Endothelial cell (in vitro differentiated cells): ENCODE results near the gene PNPLA5. TPM values are rescaled to one million over a fixed set of nuclear protein-coding genes. Genes with fewer than 3 reads are reported as not detected.

Source experiments
- DNase-seq: peaks from one replicate; pipeline ENCODE4 v3.0.0; 2021; ENCODE audit warnings: low spot score
- H3K27ac Mint-ChIP-seq: one replicate; pipeline ENCODE4 v1.8.0; 2021; ENCODE audit warnings: mixed read lengths, inconsistent platforms; ENCODE audit not compliant: unreplicated experiment
- H3K27me3 Mint-ChIP-seq: one replicate; pipeline ENCODE4 v1.8.0; 2021; ENCODE audit warnings: mild to moderate bottlenecking, moderate library complexity, mixed read lengths, inconsistent platforms; ENCODE audit not compliant: unreplicated experiment
- H3K36me3 Mint-ChIP-seq: one replicate; pipeline ENCODE4 v1.8.0; 2021; ENCODE audit warnings: mild to moderate bottlenecking, low read depth, mixed read lengths, inconsistent platforms; ENCODE audit not compliant: unreplicated experiment
- H3K4me1 Mint-ChIP-seq: one replicate; pipeline ENCODE4 v1.8.0; 2021; ENCODE audit warnings: mild to moderate bottlenecking, mixed read lengths, inconsistent platforms; ENCODE audit not compliant: unreplicated experiment
- H3K4me3 Mint-ChIP-seq: one replicate; pipeline ENCODE4 v1.8.0; 2021; ENCODE audit warnings: mild to moderate bottlenecking, mixed read lengths, inconsistent platforms; ENCODE audit not compliant: unreplicated experiment
- H3K9me3 Mint-ChIP-seq: one replicate; pipeline ENCODE4 v1.8.0; 2021; ENCODE audit warnings: mixed read lengths, inconsistent platforms; ENCODE audit not compliant: unreplicated experiment
- long read RNA-seq: library from polyadenylated mRNA; unstranded; transcript quantifications from one replicate; pipeline ENCODE4 v2.0.0, GENCODE V29; 2020; ENCODE audit not compliant: unreplicated experiment
- total RNA-seq: library from RNA; stranded (reverse); fragmentation: NEBNext Ultra II Directional; extraction: Animal tissue kit (Norgen Biotek cat#: 25700); gene quantifications from one replicate; pipeline ENCODE4 v1.2.1, GENCODE V29; 2021; ENCODE audit not compliant: unreplicated experiment
- TF ChIP-seq, protein P1 (sequence below): fragments of 200-600 bp; sonication (generic); IDR thresholded peaks from one replicate; pipeline ENCODE4 v1.5.0; 2021; ENCODE audit warnings: antibody characterized with exemption; ENCODE audit not compliant: unreplicated experiment

Gene PNPLA5
- total RNA-seq: not detected
- long read RNA-seq, partial matches to known transcripts: 0 of 1 reads
- long read RNA-seq, other reads (novel, unspliced or antisense): 1 of 1 reads

GRCh38 chr22:43891360-43892182, at the start of gene PNPLA5:
Gene PNPLA5, minus strand, starts transcription at chr22:43892013. Its CDS starts 133 bp downstream, at chr22:43891880.
- no peaks in the 10 kb centered on the region for H3K9me3 Mint-ChIP-seq
- no peaks in the 10 kb centered on the region for H3K36me3 Mint-ChIP-seq
- no peak for DNase-seq
- no peak within 1 kb of the TSS for H3K27ac Mint-ChIP-seq
- TF ChIP-seq, protein P1, sequence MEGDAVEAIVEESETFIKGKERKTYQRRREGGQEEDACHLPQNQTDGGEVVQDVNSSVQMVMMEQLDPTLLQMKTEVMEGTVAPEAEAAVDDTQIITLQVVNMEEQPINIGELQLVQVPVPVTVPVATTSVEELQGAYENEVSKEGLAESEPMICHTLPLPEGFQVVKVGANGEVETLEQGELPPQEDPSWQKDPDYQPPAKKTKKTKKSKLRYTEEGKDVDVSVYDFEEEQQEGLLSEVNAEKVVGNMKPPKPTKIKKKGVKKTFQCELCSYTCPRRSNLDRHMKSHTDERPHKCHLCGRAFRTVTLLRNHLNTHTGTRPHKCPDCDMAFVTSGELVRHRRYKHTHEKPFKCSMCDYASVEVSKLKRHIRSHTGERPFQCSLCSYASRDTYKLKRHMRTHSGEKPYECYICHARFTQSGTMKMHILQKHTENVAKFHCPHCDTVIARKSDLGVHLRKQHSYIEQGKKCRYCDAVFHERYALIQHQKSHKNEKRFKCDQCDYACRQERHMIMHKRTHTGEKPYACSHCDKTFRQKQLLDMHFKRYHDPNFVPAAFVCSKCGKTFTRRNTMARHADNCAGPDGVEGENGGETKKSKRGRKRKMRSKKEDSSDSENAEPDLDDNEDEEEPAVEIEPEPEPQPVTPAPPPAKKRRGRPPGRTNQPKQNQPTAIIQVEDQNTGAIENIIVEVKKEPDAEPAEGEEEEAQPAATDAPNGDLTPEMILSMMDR: no peak
- H3K4me3 Mint-ChIP-seq: no peak within 1 kb of the TSS
- peaks cover 2% of the 10 kb centered on the region for H3K27me3 Mint-ChIP-seq
- no peaks in the 10 kb centered on the region for H3K4me1 Mint-ChIP-seq

DNA sequence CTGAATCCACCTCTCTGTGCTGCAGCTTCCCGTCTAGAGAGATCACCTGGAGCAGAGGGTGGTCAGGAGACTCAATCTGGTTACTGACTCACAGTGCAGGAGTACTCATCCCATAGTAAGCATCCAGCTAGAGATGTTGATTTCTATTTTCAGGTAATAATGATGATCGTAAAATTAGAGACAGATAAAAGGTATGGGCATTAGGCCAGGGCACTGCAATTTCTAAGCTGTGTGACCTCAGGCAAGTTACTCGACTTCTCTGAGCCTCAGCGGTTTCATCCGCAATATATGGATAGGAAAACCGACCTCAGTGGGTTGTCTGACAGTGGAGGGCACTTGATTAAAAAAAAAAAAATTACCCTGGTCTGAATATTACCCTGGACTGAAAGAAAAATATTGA, 49.6 kb upstream of the PNPLA5 start:
- no peak for DNase-seq
- H3K27ac Mint-ChIP-seq: no peak overlapping the region

DNA sequence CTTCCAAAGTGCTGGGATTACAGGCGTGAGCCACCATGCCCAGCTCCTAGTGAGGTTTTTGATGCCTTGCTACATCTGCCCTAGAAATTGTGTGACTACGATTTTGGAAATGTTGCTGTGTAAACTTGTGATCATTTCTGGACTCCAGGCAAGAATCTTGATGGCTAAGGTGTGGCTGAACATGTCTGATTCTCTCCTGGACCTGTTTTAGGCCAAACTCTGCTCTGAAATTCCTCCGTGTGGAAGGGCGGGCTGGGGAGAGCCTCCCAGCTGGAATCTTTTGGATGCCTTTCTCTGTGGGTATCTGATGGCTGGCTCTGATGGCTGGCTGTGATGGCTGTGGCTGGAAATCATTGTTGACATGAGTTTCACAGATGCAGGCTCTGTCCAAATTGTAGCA, 40.0 kb upstream of the PNPLA5 start:
- H3K4me3 Mint-ChIP-seq: peak overlapping the region; percentile 15
- no peaks in the 10 kb centered on the region for H3K9me3 Mint-ChIP-seq
- no peaks in the 10 kb centered on the region for H3K4me1 Mint-ChIP-seq
- H3K36me3 Mint-ChIP-seq: peaks cover 51% of the 10 kb centered on the region
- TF ChIP-seq, protein P1: no peak
- H3K27ac Mint-ChIP-seq: no peak overlapping the region
- peaks cover 6% of the 10 kb centered on the region for H3K27me3 Mint-ChIP-seq
- DNase-seq: no peak

More for the DNA sequence above, 49.6 kb upstream of the PNPLA5 start:
- Mint-ChIP-seq H3K36me3 (peaks cover 67% of the 10 kb centered on the region), H3K4me3 (no peak overlapping the region), H3K27me3 (peaks cover 3% of the 10 kb centered on the region), H3K4me1 (no peaks in the 10 kb centered on the region), H3K9me3 (no peaks in the 10 kb centered on the region)
- TF ChIP-seq, protein P1: no peak

DNA sequence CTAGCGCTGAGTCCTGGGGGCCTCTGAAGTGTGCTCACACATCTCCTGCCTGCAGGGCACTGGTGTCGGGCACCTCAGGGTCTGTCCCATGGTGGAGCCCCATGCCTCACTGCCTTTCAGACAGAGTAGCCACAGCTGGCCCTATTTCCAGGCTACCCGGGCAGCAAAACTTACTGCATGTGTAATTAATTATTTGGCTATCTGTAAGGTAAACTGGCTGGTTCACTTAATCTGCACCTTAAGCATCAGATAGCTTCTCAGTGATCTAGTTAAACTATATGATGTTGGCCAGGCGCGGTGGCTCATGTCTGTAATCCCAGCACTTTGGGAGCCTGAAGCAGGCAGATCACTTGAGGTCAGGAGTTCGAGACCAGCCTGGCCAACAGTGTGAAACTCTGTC, 37.1 kb upstream of the PNPLA5 start:
- H3K4me1 Mint-ChIP-seq: peaks cover 13% of the 10 kb centered on the region
- no peaks in the 10 kb centered on the region for H3K9me3 Mint-ChIP-seq
- DNase-seq: no peak
- peaks cover 2% of the 10 kb centered on the region for H3K27me3 Mint-ChIP-seq
- peaks cover 36% of the 10 kb centered on the region for H3K36me3 Mint-ChIP-seq
- TF ChIP-seq, protein P1: no peak
- no peak overlapping the region for H3K4me3 Mint-ChIP-seq
- H3K27ac Mint-ChIP-seq: no peak overlapping the region

- Mint-ChIP-seq H3K9me3 (no peaks in the 10 kb centered on the region), H3K27ac (no peak overlapping the region), H3K4me3 (no peak overlapping the region), H3K36me3 (peaks cover 32% of the 10 kb centered on the region), H3K4me1 (peaks cover 13% of the 10 kb centered on the region), H3K27me3 (no peaks in the 10 kb centered on the region)
- TF ChIP-seq, protein P1: no peak
- no peak for DNase-seq
Measured at GRCh38 chr22:43928468-43928867, 36.7 kb upstream of the PNPLA5 start.
